ENCODE results near the gene FAM234B. TPM values are rescaled to one million over a fixed set of nuclear protein-coding genes. Genes with fewer than 3 reads are reported as not detected.

Gene FAM234B
- polyA plus RNA-seq, 1 donor from 2014 or later: 20.5 TPM

DNA sequence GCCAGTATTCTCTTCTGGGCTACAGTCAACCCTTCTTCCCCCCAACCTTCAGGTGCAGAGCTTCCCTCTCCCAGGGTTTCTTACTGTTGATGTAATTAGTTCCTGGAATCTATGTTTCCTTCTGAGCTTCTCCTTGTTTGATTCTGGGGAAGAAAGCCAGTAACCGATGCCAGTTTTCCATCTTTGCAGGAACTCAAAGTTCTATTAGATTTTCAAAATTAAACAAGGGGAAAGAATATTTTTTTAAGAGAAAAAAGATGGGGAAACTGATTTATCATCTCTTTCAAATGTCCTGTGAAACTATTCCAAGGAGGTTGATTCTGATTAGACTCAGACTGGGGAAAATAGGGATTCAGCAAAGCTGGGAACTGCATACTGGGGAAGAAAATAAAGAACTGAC, 17.9 kb upstream of the FAM234B start:
- Histone ChIP-seq H3K79me2 (replicated peaks; ENCODE audit: insufficient read depth, low read length) (no peaks in the 10 kb centered on the region), H3K4me3 (ENCODE audit: low read length) (no peak overlapping the region), H4K20me1 (ENCODE audit: insufficient read depth) (no peaks in the 10 kb centered on the region), H3K27ac (ENCODE audit: low read length) (no peak overlapping the region), H3K4me2 (ENCODE audit: low read length) (no peak overlapping the region), H3F3A (ENCODE audit: insufficient read depth, low read length, poor library complexity, severe bottlenecking) (no peaks in the 10 kb centered on the region), H3K9me2 (ENCODE audit: insufficient read depth, low read length) (no peaks in the 10 kb centered on the region), H3K9me3 (ENCODE audit: low read length) (no peaks in the 10 kb centered on the region), H3K27me3 (ENCODE audit: insufficient read depth, low read depth, low read length) (no peaks in the 10 kb centered on the region), H3K36me3 (ENCODE audit: insufficient read depth, low read length) (no peaks in the 10 kb centered on the region), H2AFZ (ENCODE audit: low read depth, low read length) (no peak overlapping the region), H3K9ac (ENCODE audit: low read length) (no peak overlapping the region)
- no peak for TF ChIP-seq TAF1 (IDR thresholded peaks at IDR 0.05; ENCODE audit: low read depth)
- no peak for TF ChIP-seq EZH2 (IDR thresholded peaks at IDR 0.05; ENCODE audit: borderline replicate concordance, insufficient read depth, low read length, poor library complexity, severe bottlenecking)
- no peak for TF ChIP-seq RAD21 (conservative IDR thresholded peaks at IDR 0.05)
- no peak for TF ChIP-seq POLR2AphosphoS5 (IDR thresholded peaks at IDR 0.05)
- TF ChIP-seq MXI1 (conservative IDR thresholded peaks at IDR 0.05; ENCODE audit: poor library complexity, severe bottlenecking): no peak
- TF ChIP-seq, protein P1, sequence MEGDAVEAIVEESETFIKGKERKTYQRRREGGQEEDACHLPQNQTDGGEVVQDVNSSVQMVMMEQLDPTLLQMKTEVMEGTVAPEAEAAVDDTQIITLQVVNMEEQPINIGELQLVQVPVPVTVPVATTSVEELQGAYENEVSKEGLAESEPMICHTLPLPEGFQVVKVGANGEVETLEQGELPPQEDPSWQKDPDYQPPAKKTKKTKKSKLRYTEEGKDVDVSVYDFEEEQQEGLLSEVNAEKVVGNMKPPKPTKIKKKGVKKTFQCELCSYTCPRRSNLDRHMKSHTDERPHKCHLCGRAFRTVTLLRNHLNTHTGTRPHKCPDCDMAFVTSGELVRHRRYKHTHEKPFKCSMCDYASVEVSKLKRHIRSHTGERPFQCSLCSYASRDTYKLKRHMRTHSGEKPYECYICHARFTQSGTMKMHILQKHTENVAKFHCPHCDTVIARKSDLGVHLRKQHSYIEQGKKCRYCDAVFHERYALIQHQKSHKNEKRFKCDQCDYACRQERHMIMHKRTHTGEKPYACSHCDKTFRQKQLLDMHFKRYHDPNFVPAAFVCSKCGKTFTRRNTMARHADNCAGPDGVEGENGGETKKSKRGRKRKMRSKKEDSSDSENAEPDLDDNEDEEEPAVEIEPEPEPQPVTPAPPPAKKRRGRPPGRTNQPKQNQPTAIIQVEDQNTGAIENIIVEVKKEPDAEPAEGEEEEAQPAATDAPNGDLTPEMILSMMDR (IDR thresholded peaks at IDR 0.05; ENCODE audit: poor library complexity, severe bottlenecking): no peak
- TF ChIP-seq SMC3 (conservative IDR thresholded peaks at IDR 0.05; ENCODE audit: poor library complexity): no peak
- TF ChIP-seq EP300 (conservative IDR thresholded peaks at IDR 0.05; ENCODE audit: poor library complexity, severe bottlenecking): no peak
- no peak for TF ChIP-seq REST (IDR thresholded peaks at IDR 0.05; ENCODE audit: borderline replicate concordance)

GRCh38 chr12:13027032-13027431, 17.1 kb upstream of the FAM234B start:
- H3K27ac ChIP-seq (ENCODE audit: low read length): no peak overlapping the region
- H3K27me3 ChIP-seq (ENCODE audit: insufficient read depth, low read depth, low read length): no peaks in the 10 kb centered on the region
- no peaks in the 10 kb centered on the region for H3K79me2 ChIP-seq (replicated peaks; ENCODE audit: insufficient read depth, low read length)
- H3K4me3 ChIP-seq (ENCODE audit: low read length): no peak overlapping the region
- no peak overlapping the region for H3K9ac ChIP-seq (ENCODE audit: low read length)
- H2AFZ ChIP-seq (ENCODE audit: low read depth, low read length): no peak overlapping the region
- H3K9me2 ChIP-seq (ENCODE audit: insufficient read depth, low read length): no peaks in the 10 kb centered on the region
- H3F3A ChIP-seq (ENCODE audit: insufficient read depth, low read length, poor library complexity, severe bottlenecking): no peaks in the 10 kb centered on the region
- H3K36me3 ChIP-seq (ENCODE audit: insufficient read depth, low read length): no peaks in the 10 kb centered on the region
- H3K4me2 ChIP-seq (ENCODE audit: low read length): no peak overlapping the region
- TF ChIP-seq POLR2AphosphoS5 (IDR thresholded peaks at IDR 0.05) (no peak), TAF1 (IDR thresholded peaks at IDR 0.05; ENCODE audit: low read depth) (no peak)
- H4K20me1 ChIP-seq (ENCODE audit: insufficient read depth): no peaks in the 10 kb centered on the region
- H3K9me3 ChIP-seq (ENCODE audit: low read length): no peaks in the 10 kb centered on the region

GRCh38 chr12:13027508-13027907, 16.7 kb upstream of the FAM234B start:
- Histone ChIP-seq H3K9me2 (ENCODE audit: insufficient read depth, low read length) (no peaks in the 10 kb centered on the region), H2AFZ (ENCODE audit: low read depth, low read length) (no peak overlapping the region), H3K36me3 (ENCODE audit: insufficient read depth, low read length) (no peaks in the 10 kb centered on the region), H3F3A (ENCODE audit: insufficient read depth, low read length, poor library complexity, severe bottlenecking) (no peaks in the 10 kb centered on the region), H3K4me2 (ENCODE audit: low read length) (no peak overlapping the region), H3K9me3 (ENCODE audit: low read length) (no peaks in the 10 kb centered on the region), H3K79me2 (replicated peaks; ENCODE audit: insufficient read depth, low read length) (no peaks in the 10 kb centered on the region), H3K4me3 (ENCODE audit: low read length) (no peak overlapping the region), H4K20me1 (ENCODE audit: insufficient read depth) (no peaks in the 10 kb centered on the region), H3K9ac (ENCODE audit: low read length) (no peak overlapping the region), H3K27ac (ENCODE audit: low read length) (no peak overlapping the region), H3K27me3 (ENCODE audit: insufficient read depth, low read depth, low read length) (no peaks in the 10 kb centered on the region)
- TF ChIP-seq, protein P1 (IDR thresholded peaks at IDR 0.05; ENCODE audit: poor library complexity, severe bottlenecking): no peak
- TF ChIP-seq TAF1 (IDR thresholded peaks at IDR 0.05; ENCODE audit: low read depth) (no peak), MXI1 (conservative IDR thresholded peaks at IDR 0.05; ENCODE audit: poor library complexity, severe bottlenecking) (no peak), RAD21 (conservative IDR thresholded peaks at IDR 0.05) (no peak), SMC3 (conservative IDR thresholded peaks at IDR 0.05; ENCODE audit: poor library complexity) (no peak), EP300 (conservative IDR thresholded peaks at IDR 0.05; ENCODE audit: poor library complexity, severe bottlenecking) (no peak), REST (IDR thresholded peaks at IDR 0.05; ENCODE audit: borderline replicate concordance) (no peak), POLR2AphosphoS5 (IDR thresholded peaks at IDR 0.05) (no peak), EZH2 (IDR thresholded peaks at IDR 0.05; ENCODE audit: borderline replicate concordance, insufficient read depth, low read length, poor library complexity, severe bottlenecking) (no peak)
